H1 (cell line): ENCODE data around the gene MRPS2. TPM values are rescaled to one million over a fixed set of nuclear protein-coding genes. Genes with fewer than 3 reads are reported as not detected.

Source experiments
- CTCF ChIA-PET: fragments of 300-600 bp; sonication (Branson Sonifier 250); formaldehyde crosslinking; loops from one replicate; lab custom pipeline; 2021; ENCODE audit not compliant: partially characterized antibody; lab: Charles Lee
- POLR2A ChIA-PET: fragments of 300-600 bp; sonication (Branson Sonifier 250); formaldehyde crosslinking; loops from one replicate; lab custom pipeline; 2021; ENCODE audit warnings: inconsistent platforms; ENCODE audit not compliant: partially characterized antibody; lab: Charles Lee
- DNase-seq, 2 experiments: peaks; one replicate each; pipeline versions ENCODE4 v3.0.0 to v3.0.0-alpha.2; 2010 to 2022; ENCODE audit warnings: low spot score in 2 of 2, low read depth in 1 of 2, mixed read lengths in 1 of 2
- FAIRE-seq: peaks from 2 replicates; lab custom pipeline; 2011; peaks lifted over from hg19 to GRCh38; lab: Jason Lieb, UNC
- H2AFZ ChIP-seq: 2 replicates; pipeline ENCODE4 v1.8.1; 2012; ENCODE audit warnings: low read length, inconsistent platforms
- H2AK5ac ChIP-seq: 2 replicates; pipeline ENCODE4 v1.6.1; 2013; ENCODE audit warnings: low read depth, low read length
- H2BK120ac ChIP-seq: replicated peaks from 2 replicates; pipeline ENCODE3; 2013; ENCODE audit warnings: low read depth, low read length, inconsistent platforms
- H2BK12ac ChIP-seq: 2 replicates; pipeline ENCODE4 v1.6.1; 2013; ENCODE audit warnings: low read depth, low read length
- H2BK15ac ChIP-seq: 2 replicates; pipeline ENCODE4 v1.6.1; 2013; ENCODE audit warnings: low read length
- H2BK20ac ChIP-seq: 2 replicates; pipeline ENCODE4 v1.6.1; 2013; ENCODE audit warnings: low read length
- H2BK5ac ChIP-seq: 2 replicates; pipeline ENCODE4 v1.6.1; 2013; ENCODE audit warnings: low read depth, low read length
- H3K14ac ChIP-seq: 2 replicates; pipeline ENCODE4 v1.6.1; 2013; ENCODE audit warnings: inconsistent platforms; ENCODE audit not compliant: insufficient read length
- H3K18ac ChIP-seq: 2 replicates; pipeline ENCODE4 v1.6.1; 2013; ENCODE audit warnings: low read length; ENCODE audit errors: extremely low read depth
- H3K23ac ChIP-seq: 2 replicates; pipeline ENCODE4 v1.6.1; 2013; ENCODE audit warnings: inconsistent platforms; ENCODE audit not compliant: insufficient read length
- H3K23me2 ChIP-seq: 2 replicates; pipeline ENCODE4 v1.6.1; 2013; ENCODE audit warnings: low read depth, low read length
- H3K27ac ChIP-seq: 2 replicates; pipeline ENCODE4 v1.6.1; 2011; ENCODE audit warnings: low read depth, low read length, inconsistent platforms
- H3K27me3 ChIP-seq, 4 experiments: replicated peaks in 1 of 4; 1 replicate in 1 of 4; 2 replicates in 3 of 4; pipeline versions ENCODE4 v1.6.1 to v1.8.1; 2011 to 2013; ENCODE audit warnings: low read length in 3 of 4, mild to moderate bottlenecking in 3 of 4, inconsistent platforms in 2 of 4, mixed read lengths in 2 of 4, moderate library complexity in 1 of 4; ENCODE audit not compliant: control insufficient read depth in 3 of 4, insufficient read depth in 3 of 4; ENCODE audit errors: extremely low read depth in 1 of 4
- H3K36me3 ChIP-seq, 4 experiments: 2 replicates each; pipeline versions ENCODE4 v1.6.1 to v1.8.1; 2011 to 2013; ENCODE audit warnings: mild to moderate bottlenecking in 4 of 4, low read length in 3 of 4, moderate library complexity in 2 of 4, control low read depth in 1 of 4, inconsistent platforms in 1 of 4; ENCODE audit not compliant: insufficient read depth in 4 of 4, control insufficient read depth in 2 of 4
- H3K4ac ChIP-seq: replicated peaks from 2 replicates; pipeline ENCODE3; 2013; ENCODE audit warnings: low read length, low read depth, mixed read lengths, inconsistent platforms; ENCODE audit not compliant: insufficient read length
- H3K4me1 ChIP-seq, 4 experiments: replicated peaks in 1 of 4; 1 replicate in 1 of 4; 2 replicates in 3 of 4; pipeline versions ENCODE4 v1.6.1 to v1.8.1; 2011 to 2013; ENCODE audit warnings: low read length in 3 of 4, inconsistent platforms in 2 of 4, mixed read lengths in 1 of 4; ENCODE audit not compliant: insufficient read depth in 4 of 4, control insufficient read depth in 3 of 4
- H3K4me2 ChIP-seq, 2 experiments: 2 replicates each; pipeline versions ENCODE4 v1.6.1 to v1.8.1; 2011 to 2013; ENCODE audit warnings: low read depth in 2 of 2, low read length in 2 of 2, control low read depth in 1 of 2, inconsistent platforms in 1 of 2, mild to moderate bottlenecking in 1 of 2; ENCODE audit not compliant: insufficient read depth in 1 of 2
- H3K4me3 ChIP-seq, 4 experiments: fragments of 200-600, 300-600 bp in 1 of 4; sonication (generic), shearing (Covaris generic), sonication (Bioruptor Twin) in 1 of 4; 2 replicates each; pipeline versions ENCODE4 v1.5.1 to v1.8.1; 2011 to 2016; ENCODE audit warnings: low read length in 4 of 4, low read depth in 3 of 4, control low read depth in 2 of 4, inconsistent platforms in 2 of 4, mild to moderate bottlenecking in 2 of 4, mixed read lengths in 1 of 4, moderate library complexity in 1 of 4; ENCODE audit not compliant: insufficient read depth in 2 of 4; ENCODE audit errors: extremely low read depth in 1 of 4
- H3K56ac ChIP-seq: replicated peaks from 2 replicates; pipeline ENCODE3; 2013; ENCODE audit warnings: low read depth, mild to moderate bottlenecking, mixed read lengths, low read length, inconsistent platforms; ENCODE audit not compliant: insufficient read length
- H3K79me1 ChIP-seq: 2 replicates; pipeline ENCODE4 v1.6.1; 2013; ENCODE audit warnings: low read depth, low read length, control low read depth
- H3K79me2 ChIP-seq, 2 experiments: 2 replicates each; pipeline versions ENCODE4 v1.6.1 to v1.8.1; 2012 to 2013; ENCODE audit warnings: low read length in 2 of 2, mild to moderate bottlenecking in 2 of 2, inconsistent platforms in 1 of 2; ENCODE audit not compliant: insufficient read depth in 2 of 2, control insufficient read depth in 1 of 2
- H3K9ac ChIP-seq, 4 experiments: replicated peaks in 1 of 4; 1 replicate in 1 of 4; 2 replicates in 3 of 4; pipeline versions ENCODE4 v1.6.1 to v1.8.1; 2011 to 2013; ENCODE audit warnings: low read depth in 3 of 4, low read length in 3 of 4, control low read depth in 2 of 4, mild to moderate bottlenecking in 2 of 4, moderate library complexity in 2 of 4, inconsistent platforms in 1 of 4; ENCODE audit errors: extremely low read depth in 1 of 4
- H3K9me3 ChIP-seq, 2 experiments: 2 replicates each; pipeline versions ENCODE4 v1.6.1 to v1.8.1; 2012 to 2013; ENCODE audit warnings: mild to moderate bottlenecking in 2 of 2, moderate library complexity in 2 of 2, control low read depth in 1 of 2, inconsistent platforms in 1 of 2, low read depth in 1 of 2, low read length in 1 of 2, mixed read lengths in 1 of 2; ENCODE audit not compliant: insufficient read depth in 2 of 2
- H4K20me1 ChIP-seq, 2 experiments: replicated peaks in 1 of 2; 2 replicates each; pipeline versions ENCODE3 to v1.8.1; 2011 to 2013; ENCODE audit warnings: inconsistent platforms in 2 of 2, low read length in 2 of 2, mild to moderate bottlenecking in 1 of 2; ENCODE audit not compliant: insufficient read depth in 2 of 2, control insufficient read depth in 1 of 2
- H4K5ac ChIP-seq: 2 replicates; pipeline ENCODE4 v1.6.1; 2013; ENCODE audit warnings: low read length, low read depth, mixed read lengths, inconsistent platforms; ENCODE audit not compliant: insufficient read length
- H4K8ac ChIP-seq: 2 replicates; pipeline ENCODE4 v1.8.0; 2013; ENCODE audit warnings: mild to moderate bottlenecking, moderate library complexity, low read length, inconsistent platforms; ENCODE audit not compliant: insufficient read depth; ENCODE audit errors: extremely low read depth
- H4K91ac ChIP-seq: replicated peaks from 2 replicates; pipeline ENCODE3; 2013; ENCODE audit warnings: low read length, mixed read lengths, inconsistent platforms; ENCODE audit not compliant: insufficient read length
- CHD2 ChIP-seq: IDR thresholded peaks from 2 replicates; pipeline ENCODE4 v1.6.1; 2012; ENCODE audit warnings: low read length, improper control_type of control experiment
- FOSL1 ChIP-seq: IDR thresholded peaks from 2 replicates; pipeline ENCODE4 v1.6.1; 2011; ENCODE audit warnings: mild to moderate bottlenecking, low read depth, low read length, moderate library complexity; ENCODE audit not compliant: insufficient read depth
- HDAC6 ChIP-seq: IDR thresholded peaks from one replicate; pipeline ENCODE4 v1.7.1; 2012; ENCODE audit warnings: low read depth, mild to moderate bottlenecking, inconsistent platforms, low read length, moderate library complexity
- JUND ChIP-seq: IDR thresholded peaks from 2 replicates; pipeline ENCODE4 v1.6.1; 2011; ENCODE audit warnings: mild to moderate bottlenecking, improper control_type of control experiment, low read length
- NANOG ChIP-seq: IDR thresholded peaks from 2 replicates; pipeline ENCODE4 v1.6.1; 2011; ENCODE audit warnings: low read length, low read depth, mild to moderate bottlenecking, inconsistent platforms; ENCODE audit not compliant: insufficient read depth, poor library complexity, severe bottlenecking
- NRF1 ChIP-seq: IDR thresholded peaks from 2 replicates; pipeline ENCODE4 v1.6.1; 2011; ENCODE audit warnings: mild to moderate bottlenecking, low read depth, low read length, improper control_type of control experiment
- SIN3A ChIP-seq, 2 experiments: IDR thresholded peaks in 1 of 2; conservative IDR thresholded peaks in 1 of 2; 2 replicates each; pipeline ENCODE4 v1.6.1; 2011 to 2012; ENCODE audit warnings: low read length in 2 of 2, improper control_type of control experiment in 1 of 2, low read depth in 1 of 2, mild to moderate bottlenecking in 1 of 2
- SUZ12 ChIP-seq: fragments of 200-600 bp; sonication (generic); IDR thresholded peaks from 2 replicates; pipeline ENCODE4 v1.6.1; 2012; ENCODE audit warnings: mild to moderate bottlenecking, inconsistent platforms, low read length, moderate library complexity, mixed read lengths
- TAF7 ChIP-seq: optimal IDR thresholded peaks from 2 replicates; pipeline ENCODE3; 2011; ENCODE audit warnings: low read depth, mild to moderate bottlenecking, inconsistent platforms, low read length, moderate library complexity, borderline replicate concordance
- USF2 ChIP-seq: IDR thresholded peaks from 2 replicates; pipeline ENCODE4 v1.6.1; 2011; ENCODE audit warnings: low read length, improper control_type of control experiment
- WGBS, 2 experiments: shearing (Covaris generic) in 1 of 2; methylation state at CpG; one replicate each; pipeline versions ENCODE4 v1.1.6 to v1.1.7; 2013 to 2015; ENCODE audit warnings: low lambda C conversion rate in 2 of 2, mixed read lengths in 2 of 2, inconsistent platforms in 1 of 2, low coverage in 1 of 2, missing lambda C conversion rate in 1 of 2; ENCODE audit not compliant: insufficient replicate concordance in 2 of 2, insufficient coverage in 1 of 2, insufficient read length in 1 of 2; ENCODE audit errors: extremely low coverage in 1 of 2, missing lambda C conversion rate in 1 of 2; 5-methylcytosine and 5-hydroxymethylcytosine counted together
- polyA plus RNA-seq, 7 experiments: library from polyadenylated mRNA; depleted of rRNA in 3 of 7; stranded (reverse) in 5 of 7; unstranded in 2 of 7; fragments of >200 nt in 5 of 7; fragments of 200-250 nt in 2 of 7; gene quantifications; 1 replicate in 5 of 7; 2 replicates in 1 of 7; 4 replicates in 1 of 7; pipeline versions ENCODE4 v1.2.1 to v1.2.3, GENCODE V29; 2011 to 2013; ENCODE audit warnings: missing spikeins in 2 of 7, mixed read lengths in 2 of 7
- total RNA-seq: library from RNA; stranded (reverse); fragmentation: NEBNext Ultra II Directional; extraction: Animal tissue kit (Norgen Biotek cat#: 25700); gene quantifications from 2 replicates; pipeline ENCODE4 v1.2.1, GENCODE V29; 2021

Gene MRPS2
- total and polyA plus RNA-seq, 2 of the 8 experiments (the other 6 are each of a cell fraction or from before 2014, with no cell fraction given) = 78.6 to 476 TPM

GRCh38 chr9:135490980-135491464 lies 9.5 kb upstream of the MRPS2 start:
- TF ChIP-seq USF2 (no peak), HDAC6 (no peak), SIN3A (conservative IDR thresholded peaks at IDR 0.05 in 1 of 2, IDR thresholded peaks at IDR 0.05 in 1 of 2; ENCODE audit: low read depth in 1 of 2, low read length in 2 of 2) (no peak), JUND (no peak), FOSL1 (no peak), CHD2 (no peak), SUZ12 (no peak), NRF1 (no peak), TAF7 (no peak), NANOG (no peak)
- Histone ChIP-seq H3K18ac (no peak overlapping the region), H3K36me3 (peaks cover 2 to 26% (median 17%) of the 10 kb centered on the region in 4 experiments; a peak in 6 of 8 replicates), H3K4ac (no peak overlapping the region), H2BK12ac (no peak overlapping the region), H3K23me2 (no peaks in the 10 kb centered on the region), H3K23ac (no peak overlapping the region), H2BK15ac (no peak overlapping the region), H3K14ac (no peak overlapping the region), H4K91ac (no peak overlapping the region), H3K4me1 (peaks cover 0 to 2% (median 0%) of the 10 kb centered on the region in 4 experiments; a peak in 1 of 7 replicates), H2AK5ac (no peak overlapping the region), H3K79me1 (no peaks in the 10 kb centered on the region), H4K20me1 (peaks cover 5% of the 10 kb centered on the region in 2 experiments), H3K27ac (no peak overlapping the region), H3K27me3 (no peaks in the 10 kb centered on the region; a peak in 1 of 7 replicates), H3K4me2 (no peak overlapping the region), H4K5ac (no peak overlapping the region), H3K4me3 (no peak overlapping the region), H3K79me2 (no peaks in the 10 kb centered on the region), H2BK5ac (peak overlapping the region; percentile 2; the same call in 1 of the 2 replicates), H2BK120ac (no peak overlapping the region), H3K9me3 (no peaks in the 10 kb centered on the region), H2AFZ (no peak overlapping the region), H3K56ac (no peak overlapping the region), H2BK20ac (no peak overlapping the region), H3K9ac (no peak overlapping the region), H4K8ac (no peak overlapping the region)
- CTCF ChIA-PET = interaction anchor here (0.6 to 3.0 kb wide), 8 partner anchors 8 to 1329 kb away, joined by 3 to 11 read pairs (median 4); partner anchors contain the start of gene MRPS2
- POLR2A ChIA-PET = interaction anchor here (1.0 to 2.2 kb wide), 4 partner anchors 8 to 14 kb away, joined by 3 to 8 read pairs (median 4); no protein-coding TSS in a partner anchor
- no peak for DNase-seq
- WGBS, 2 experiments = 83% methylated on average over 18 of the region's 18 CpGs; no CpG with 5 or more reads in 1 of the 2 experiments
- no peak for FAIRE-seq
